Omental fat pad (tissue), 4 donors: ENCODE measurements around the gene SSBP3. TPM values are rescaled to one million over a fixed set of nuclear protein-coding genes. Genes with fewer than 3 reads are reported as not detected.

Source experiments
- ATAC-seq: fragments of 150-250 bp; one replicate; pipeline ENCODE4 v1.9.1; 2016; ENCODE audit warnings: mild to moderate bottlenecking, moderate library complexity; ENCODE audit not compliant: low FRiP score
- DNase-seq: peaks from one replicate; pipeline ENCODE4 v3.0.0-alpha.2; 2019; ENCODE audit warnings: low spot score
- CTCF ChIP-seq, 3 donors: fragments of 450-650 bp; IDR thresholded peaks; one replicate each; pipeline ENCODE4 v1.5.1; 2016 to 2017; ENCODE audit warnings: antibody characterized with exemption in 3 of 3, mild to moderate bottlenecking in 3 of 3, moderate library complexity in 2 of 3
- total RNA-seq, 4 donors: library from RNA; depleted of rRNA; stranded (reverse); fragments of >200 nt; gene quantifications; one replicate each; pipeline ENCODE4 v1.1.0, GENCODE V29; 2016

Gene SSBP3
- total RNA-seq, 4 donors from 2014 or later = 21.0 to 32.6 (median 22.9) TPM

- DNase-seq (no peak), ATAC-seq (no peak)
- TF ChIP-seq CTCF (IDR thresholded peaks at IDR 0.05) = no peak
Observed at GRCh38 chr1:54338464-54338863, 67.7 kb downstream of the SSBP3 start.

GRCh38 chr1:54337928-54338327 lies 68.3 kb downstream of the SSBP3 start:
- DNase-seq = no peak
- no peak for TF ChIP-seq CTCF (IDR thresholded peaks at IDR 0.05)
- ATAC-seq = no peak

GRCh38 chr1:54337034-54337433 lies 69.2 kb downstream of the SSBP3 start:
- ATAC-seq (no peak), DNase-seq (no peak)
- TF ChIP-seq CTCF (IDR thresholded peaks at IDR 0.05) = no peak

- no peak for ATAC-seq
- TF ChIP-seq CTCF (IDR thresholded peaks at IDR 0.05) = no peak
- no peak for DNase-seq
Observed at GRCh38 chr1:54336116-54336515, 70.1 kb downstream of the SSBP3 start.

- ATAC-seq (peak; percentile 85), DNase-seq (no peak)
- no peak for TF ChIP-seq CTCF (IDR thresholded peaks at IDR 0.05)
Observed at GRCh38 chr1:54335755-54336108, 70.5 kb downstream of the SSBP3 start.

- DNase-seq (no peak), ATAC-seq (peak; percentile 39)
- no peak for TF ChIP-seq CTCF (IDR thresholded peaks at IDR 0.05)
Observed at GRCh38 chr1:54335011-54335754, 71.0 kb downstream of the SSBP3 start.
